NCI-H2107 (cell line): ENCODE results near the gene PCP2.
"Not testable (repeated sequence)": the region's sequence is repeated elsewhere in the genome, so short reads cannot be mapped to it uniquely, and the experiment has no call there.

Source experiments
- DNase-seq: peaks from one replicate; lab custom pipeline; 2025; lab: John Stamatoyannopoulos, UW

Gene PCP2

GRCh38 chr19:7661744-7662538 lies 28.4 kb upstream of the PCP2 start:
- no peak for DNase-seq

GRCh38 chr19:7658219-7658686 lies 24.7 kb upstream of the PCP2 start:
- DNase-seq, result no peak

- DNase-seq, result no peak
Measured at GRCh38 chr19:7657131-7657751, 23.7 kb upstream of the PCP2 start.

GRCh38 chr19:7655581-7655980 lies 22.1 kb upstream of the PCP2 start:
- no peak for DNase-seq

GRCh38 chr19:7654401-7654800 lies 20.9 kb upstream of the PCP2 start:
- DNase-seq, result no peak

- peak; percentile 84 for DNase-seq
Measured at GRCh38 chr19:7652061-7652641, 18.6 kb upstream of the PCP2 start.

GRCh38 chr19:7650148-7650547 lies 16.6 kb upstream of the PCP2 start:
- no peak for DNase-seq

- no peak for DNase-seq
Measured at GRCh38 chr19:7648265-7649014, 14.9 kb upstream of the PCP2 start.

- no peak for DNase-seq
Measured at GRCh38 chr19:7647156-7647555, 13.6 kb upstream of the PCP2 start.

GRCh38 chr19:7646426-7646700 lies 12.8 kb upstream of the PCP2 start:
- no peak for DNase-seq

GRCh38 chr19:7645656-7646425 lies 12.3 kb upstream of the PCP2 start:
- DNase-seq, result no peak

- DNase-seq, result no peak
Measured at GRCh38 chr19:7645163-7645562, 11.6 kb upstream of the PCP2 start.

GRCh38 chr19:7644550-7644877 lies 11.0 kb upstream of the PCP2 start:
- DNase-seq, result no peak

GRCh38 chr19:7643629-7644549 lies 10.4 kb upstream of the PCP2 start:
- not testable (repeated sequence) for DNase-seq

- DNase-seq, result no peak
Measured at GRCh38 chr19:7643031-7643415, 9.5 kb upstream of the PCP2 start.

- no peak for DNase-seq
Measured at GRCh38 chr19:7642295-7643030, 8.9 kb upstream of the PCP2 start.

GRCh38 chr19:7641290-7642276 lies 8.1 kb upstream of the PCP2 start:
- no peak for DNase-seq

GRCh38 chr19:7640803-7641202 lies 7.3 kb upstream of the PCP2 start:
- DNase-seq, result no peak

GRCh38 chr19:7639863-7640348 lies 6.4 kb upstream of the PCP2 start:
- no peak for DNase-seq
